Hepatocyte (in vitro differentiated cells): ENCODE data around the gene ALPI. TPM values are rescaled to one million over a fixed set of nuclear protein-coding genes. Genes with fewer than 3 reads are reported as not detected.
A peak's percentile ranks its signal among the peaks of the same experiment; 100 is the strongest.
"Not testable (repeated sequence)": the region's sequence is repeated elsewhere in the genome, so short reads cannot be mapped to it uniquely, and the experiment has no call there.

Experiments used
- DNase-seq: peaks from one replicate; pipeline ENCODE4 v3.0.0-alpha.2; 2016; ENCODE audit warnings: low spot score
- H2AFZ ChIP-seq: fragments of 200-600 bp; sonication (generic); 2 replicates; pipeline ENCODE4 v1.6.0; 2016; ENCODE audit warnings: antibody characterized with exemption, mild to moderate bottlenecking
- H3K27ac ChIP-seq: fragments of 200-600 bp; sonication (generic); 2 replicates; pipeline ENCODE4 v1.5.1; 2016; ENCODE audit warnings: mild to moderate bottlenecking
- H3K27me3 ChIP-seq: fragments of 200-600 bp; sonication (generic); 2 replicates; pipeline ENCODE4 v1.6.1; 2016
- H3K36me3 ChIP-seq: fragments of 200-600 bp; sonication (generic); replicated peaks from 2 replicates; pipeline ENCODE4 v1.5.1; 2016; ENCODE audit warnings: low read depth; ENCODE audit not compliant: insufficient read depth
- H3K4me1 ChIP-seq: fragments of 200-600 bp; sonication (generic); 2 replicates; pipeline ENCODE4 v1.5.1; 2016; ENCODE audit warnings: mild to moderate bottlenecking, moderate library complexity; ENCODE audit not compliant: insufficient read depth
- H3K4me2 ChIP-seq: fragments of 200-600 bp; sonication (generic); 2 replicates; pipeline ENCODE4 v1.6.0; 2016
- H3K4me3 ChIP-seq: fragments of 200-600 bp; sonication (generic); 2 replicates; pipeline ENCODE4 v1.5.1; 2016; ENCODE audit warnings: mild to moderate bottlenecking
- H3K79me2 ChIP-seq: fragments of 200-600 bp; sonication (generic); 2 replicates; pipeline ENCODE4 v1.6.0; 2017; ENCODE audit warnings: mild to moderate bottlenecking
- H3K9me2 ChIP-seq: fragments of 200-600 bp; sonication (generic); replicated peaks from 2 replicates; pipeline ENCODE4 v1.6.0; 2017; ENCODE audit warnings: mild to moderate bottlenecking; ENCODE audit not compliant: insufficient read depth
- H3K9me3 ChIP-seq: fragments of 200-600 bp; sonication (generic); 2 replicates; pipeline ENCODE4 v1.5.1; 2016; ENCODE audit warnings: low read depth, mild to moderate bottlenecking
- H4K20me1 ChIP-seq: fragments of 200-600 bp; sonication (generic); 2 replicates; pipeline ENCODE4 v1.6.0; 2016; ENCODE audit warnings: mild to moderate bottlenecking; ENCODE audit not compliant: insufficient read depth, poor library complexity, severe bottlenecking
- EZH2 ChIP-seq: fragments of 200-600 bp; sonication (generic); IDR thresholded peaks from 2 replicates; pipeline ENCODE4 v1.6.1; 2016; ENCODE audit warnings: antibody characterized with exemption, mild to moderate bottlenecking, borderline replicate concordance
- EZH2phosphoT487 ChIP-seq: fragments of 200-600 bp; sonication (generic); IDR thresholded peaks from one replicate; pipeline ENCODE4 v1.6.1; 2018; ENCODE audit warnings: antibody characterized with exemption, mild to moderate bottlenecking, low read depth, moderate library complexity; ENCODE audit not compliant: unreplicated experiment, severe bottlenecking
- WGBS: methylation state at CpG from one replicate; pipeline ENCODE4 v1.1.6; 2016; ENCODE audit warnings: low lambda C conversion rate; ENCODE audit errors: missing lambda C conversion rate; 5-methylcytosine and 5-hydroxymethylcytosine counted together
- polyA plus RNA-seq: library from polyadenylated mRNA; unstranded; fragments of >200 nt; fragmentation: Nextera tagmentation; extraction: Ambion mirVana; gene quantifications from 2 replicates; pipeline ENCODE4 v1.2.1, GENCODE V29; 2016
- total RNA-seq: library from RNA; depleted of rRNA; stranded (reverse); fragments of >200 nt; gene quantifications from 2 replicates; pipeline ENCODE4 v1.2.3, GENCODE V29; 2014
- TF ChIP-seq, protein P1 (sequence below): fragments of 200-600 bp; sonication (generic); IDR thresholded peaks from 2 replicates; pipeline ENCODE4 v1.5.1; 2016; ENCODE audit warnings: antibody characterized with exemption, mild to moderate bottlenecking; ENCODE audit not compliant: poor library complexity

ALPI gene
- total and polyA plus RNA-seq, 2 experiments from 2014 or later, result 3.5 to 3.9 TPM

DNA sequence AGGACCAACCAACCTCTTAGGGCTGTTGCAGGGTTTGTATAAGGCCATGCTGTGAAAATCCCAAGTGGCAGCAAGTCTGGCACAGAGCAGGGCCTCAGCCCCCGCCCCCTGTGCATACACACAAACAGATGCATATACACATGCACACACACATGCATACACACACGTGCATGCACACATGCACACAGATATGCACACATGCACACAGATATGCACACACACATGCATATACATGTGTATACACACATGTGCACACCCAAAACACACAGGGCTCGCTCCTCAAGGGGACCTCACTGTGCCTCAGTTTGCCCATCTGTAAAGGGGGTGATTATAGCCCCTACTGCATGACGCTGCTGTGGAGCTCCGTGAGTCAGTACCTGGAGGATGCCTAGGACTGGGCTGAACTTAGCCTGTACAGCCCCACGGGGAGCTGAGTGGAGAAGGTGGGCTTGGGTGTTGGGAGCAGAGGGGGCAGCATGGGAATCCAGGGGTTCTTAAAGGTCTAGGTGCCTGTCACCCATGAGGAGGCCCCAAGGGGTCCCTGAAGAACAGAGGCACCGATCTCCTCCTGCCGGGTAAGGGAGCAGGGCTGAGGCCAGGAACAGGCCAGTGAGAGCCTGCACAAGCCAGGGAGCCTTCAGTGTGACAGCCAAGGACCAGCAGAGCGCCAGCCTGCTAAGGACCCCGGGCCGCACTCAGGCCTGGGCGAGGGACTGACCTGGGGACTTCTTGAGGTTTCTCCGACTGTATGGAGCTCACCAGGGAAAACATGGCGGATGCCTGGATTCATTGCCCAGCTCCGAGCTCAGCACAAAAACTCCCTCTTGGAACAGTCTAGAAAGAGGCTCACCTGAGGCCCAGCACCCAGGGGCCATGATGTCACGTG lies 24.0 kb upstream of the ALPI start:
- Histone ChIP-seq H3K4me3 (no peak overlapping the region), H3K27me3 (no peaks in the 10 kb centered on the region), H3K79me2 (no peaks in the 10 kb centered on the region), H3K9me3 (no peaks in the 10 kb centered on the region), H3K4me1 (no peaks in the 10 kb centered on the region), H3K36me3 (no peaks in the 10 kb centered on the region), H4K20me1 (no peaks in the 10 kb centered on the region), H3K4me2 (no peak overlapping the region), H3K9me2 (no peaks in the 10 kb centered on the region), H3K27ac (no peak overlapping the region), H2AFZ (no peak overlapping the region)
- TF ChIP-seq, protein P1, sequence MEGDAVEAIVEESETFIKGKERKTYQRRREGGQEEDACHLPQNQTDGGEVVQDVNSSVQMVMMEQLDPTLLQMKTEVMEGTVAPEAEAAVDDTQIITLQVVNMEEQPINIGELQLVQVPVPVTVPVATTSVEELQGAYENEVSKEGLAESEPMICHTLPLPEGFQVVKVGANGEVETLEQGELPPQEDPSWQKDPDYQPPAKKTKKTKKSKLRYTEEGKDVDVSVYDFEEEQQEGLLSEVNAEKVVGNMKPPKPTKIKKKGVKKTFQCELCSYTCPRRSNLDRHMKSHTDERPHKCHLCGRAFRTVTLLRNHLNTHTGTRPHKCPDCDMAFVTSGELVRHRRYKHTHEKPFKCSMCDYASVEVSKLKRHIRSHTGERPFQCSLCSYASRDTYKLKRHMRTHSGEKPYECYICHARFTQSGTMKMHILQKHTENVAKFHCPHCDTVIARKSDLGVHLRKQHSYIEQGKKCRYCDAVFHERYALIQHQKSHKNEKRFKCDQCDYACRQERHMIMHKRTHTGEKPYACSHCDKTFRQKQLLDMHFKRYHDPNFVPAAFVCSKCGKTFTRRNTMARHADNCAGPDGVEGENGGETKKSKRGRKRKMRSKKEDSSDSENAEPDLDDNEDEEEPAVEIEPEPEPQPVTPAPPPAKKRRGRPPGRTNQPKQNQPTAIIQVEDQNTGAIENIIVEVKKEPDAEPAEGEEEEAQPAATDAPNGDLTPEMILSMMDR, result no peak
- TF ChIP-seq EZH2 (no peak), EZH2phosphoT487 (no peak)
- 92% methylated on average over 16 of the region's 16 CpGs for WGBS
- no peak for DNase-seq

GRCh38 chr2:232432598-232433184 lies 23.3 kb upstream of the ALPI start:
- Histone ChIP-seq H3K9me2 (no peaks in the 10 kb centered on the region), H3K4me3 (no peak overlapping the region), H3K4me2 (no peak overlapping the region), H4K20me1 (no peaks in the 10 kb centered on the region), H3K36me3 (no peaks in the 10 kb centered on the region), H3K79me2 (no peaks in the 10 kb centered on the region), H3K4me1 (no peaks in the 10 kb centered on the region), H3K27ac (no peak overlapping the region), H3K27me3 (no peaks in the 10 kb centered on the region), H2AFZ (no peak overlapping the region), H3K9me3 (no peaks in the 10 kb centered on the region)
- DNase-seq, result no peak
- WGBS, result 81% methylated on average over 15 of the region's 16 CpGs
- TF ChIP-seq, protein P1, result peak; percentile 4
- TF ChIP-seq EZH2phosphoT487 (no peak), EZH2 (no peak)

DNA sequence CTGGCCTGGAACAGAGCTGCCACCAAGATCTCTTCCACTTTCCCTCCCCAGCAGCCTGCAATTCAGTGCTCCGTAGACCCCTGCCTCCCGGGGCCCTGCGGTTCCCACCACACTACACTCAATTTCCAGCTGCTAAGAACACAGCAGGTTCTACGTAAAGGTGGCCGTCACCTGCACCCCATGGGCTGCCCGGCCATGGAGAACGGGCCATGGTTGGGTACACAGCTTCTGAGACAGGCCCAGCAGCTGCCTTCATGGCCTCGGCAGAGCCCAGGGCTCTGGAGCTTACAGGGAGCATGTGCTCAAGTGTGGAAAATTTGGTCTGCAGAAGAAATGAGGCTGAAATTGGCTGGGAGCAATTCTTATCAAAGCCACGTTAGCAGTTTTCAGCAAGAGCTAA lies 22.3 kb upstream of the ALPI start:
- whole genome bisulfite sequencing, result 91% methylated on average over 8 of the region's 9 CpGs
- H3K9me3 ChIP-seq, H3K4me3 ChIP-seq, H3K36me3 ChIP-seq, H3K27ac ChIP-seq, H2AFZ ChIP-seq, H4K20me1 ChIP-seq, DNase-seq, H3K27me3 ChIP-seq, H3K9me2 ChIP-seq, H3K4me2 ChIP-seq, H3K79me2 ChIP-seq, H3K4me1 ChIP-seq: not testable (repeated sequence)

GRCh38 chr2:232434091-232434490 lies 21.9 kb upstream of the ALPI start:
- H3K4me2 ChIP-seq, result no peak overlapping the region
- no peaks in the 10 kb centered on the region for H4K20me1 ChIP-seq
- H3K4me1 ChIP-seq, result no peaks in the 10 kb centered on the region
- no peaks in the 10 kb centered on the region for H3K36me3 ChIP-seq
- TF ChIP-seq, protein P1, result no peak
- TF ChIP-seq EZH2phosphoT487, result no peak
- no peak for TF ChIP-seq EZH2
- WGBS, result 93% methylated on average over 9 of the region's 9 CpGs
- H3K9me3 ChIP-seq, result no peaks in the 10 kb centered on the region
- no peaks in the 10 kb centered on the region for H3K79me2 ChIP-seq
- no peaks in the 10 kb centered on the region for H3K9me2 ChIP-seq
- no peak overlapping the region for H2AFZ ChIP-seq
- H3K27me3 ChIP-seq, result no peaks in the 10 kb centered on the region
- H3K27ac ChIP-seq, result no peak overlapping the region
- H3K4me3 ChIP-seq, result no peak overlapping the region
- DNase-seq, result no peak
